ENCODE results near the gene AMER2. TPM values are rescaled to one million over a fixed set of nuclear protein-coding genes. Genes with fewer than 3 reads are reported as not detected.
"Not testable (repeated sequence)": the region's sequence is repeated elsewhere in the genome, so short reads cannot be mapped to it uniquely, and the experiment has no call there.

AMER2 gene
- total RNA-seq, 1 donor from 2014 or later: 0.04 TPM

DNA sequence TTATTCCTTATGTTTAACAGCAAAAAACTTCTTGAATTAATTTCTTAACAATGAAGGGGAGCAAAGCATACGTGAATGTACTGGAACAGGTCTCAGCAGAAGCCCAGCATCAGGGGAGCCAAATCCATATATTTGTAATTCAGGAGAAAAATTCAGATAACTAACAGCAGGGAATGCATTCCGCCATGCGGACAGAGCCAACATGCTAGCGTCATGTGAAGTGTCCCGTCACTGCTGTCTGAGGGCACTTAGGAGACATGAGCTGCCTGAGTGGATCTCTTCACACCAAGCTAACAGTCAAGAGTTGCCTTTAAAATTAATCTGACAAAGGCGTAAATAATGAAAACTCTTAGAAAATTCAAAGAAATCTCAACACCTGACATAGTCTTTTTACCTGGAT, 6.4 kb downstream of the AMER2 start:
- peaks cover 12% of the 10 kb centered on the region for H3K27me3 ChIP-seq (ENCODE audit: control insufficient read depth, insufficient read depth, low read length)
- no peaks in the 10 kb centered on the region for H3K36me3 ChIP-seq (ENCODE audit: control insufficient read depth, insufficient read depth, low read length)
- no peak for DNase-seq (ENCODE audit: low read depth)
- H3K4me3 ChIP-seq (ENCODE audit: low read depth, low read length): no peak overlapping the region
- TF ChIP-seq, protein P1, sequence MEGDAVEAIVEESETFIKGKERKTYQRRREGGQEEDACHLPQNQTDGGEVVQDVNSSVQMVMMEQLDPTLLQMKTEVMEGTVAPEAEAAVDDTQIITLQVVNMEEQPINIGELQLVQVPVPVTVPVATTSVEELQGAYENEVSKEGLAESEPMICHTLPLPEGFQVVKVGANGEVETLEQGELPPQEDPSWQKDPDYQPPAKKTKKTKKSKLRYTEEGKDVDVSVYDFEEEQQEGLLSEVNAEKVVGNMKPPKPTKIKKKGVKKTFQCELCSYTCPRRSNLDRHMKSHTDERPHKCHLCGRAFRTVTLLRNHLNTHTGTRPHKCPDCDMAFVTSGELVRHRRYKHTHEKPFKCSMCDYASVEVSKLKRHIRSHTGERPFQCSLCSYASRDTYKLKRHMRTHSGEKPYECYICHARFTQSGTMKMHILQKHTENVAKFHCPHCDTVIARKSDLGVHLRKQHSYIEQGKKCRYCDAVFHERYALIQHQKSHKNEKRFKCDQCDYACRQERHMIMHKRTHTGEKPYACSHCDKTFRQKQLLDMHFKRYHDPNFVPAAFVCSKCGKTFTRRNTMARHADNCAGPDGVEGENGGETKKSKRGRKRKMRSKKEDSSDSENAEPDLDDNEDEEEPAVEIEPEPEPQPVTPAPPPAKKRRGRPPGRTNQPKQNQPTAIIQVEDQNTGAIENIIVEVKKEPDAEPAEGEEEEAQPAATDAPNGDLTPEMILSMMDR (IDR thresholded peaks at IDR 0.05; ENCODE audit: insufficient read depth, low read length, poor library complexity, severe bottlenecking): no peak

DNA sequence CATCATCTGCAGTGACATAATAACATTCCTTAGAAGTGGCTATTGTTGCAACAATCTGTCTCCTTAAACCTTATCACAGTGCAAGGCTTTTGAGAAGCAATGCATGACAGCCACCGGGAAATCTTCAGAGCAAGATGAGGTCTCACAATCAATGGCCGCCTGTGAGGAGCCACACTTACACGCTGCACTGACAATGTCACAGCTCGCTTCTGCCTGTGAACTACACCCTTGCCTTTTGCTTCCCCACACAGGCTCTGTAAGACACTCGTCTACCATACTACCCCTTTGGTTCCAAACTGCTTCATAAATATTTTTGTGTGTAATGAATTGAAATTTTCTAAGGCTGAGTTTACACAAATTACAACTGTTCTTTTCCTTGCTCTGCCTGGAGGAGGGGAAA, 6.9 kb downstream of the AMER2 start:
- DNase-seq (ENCODE audit: low read depth); H3K4me3 ChIP-seq (ENCODE audit: low read depth, low read length); H3K36me3 ChIP-seq (ENCODE audit: control insufficient read depth, insufficient read depth, low read length); H3K27me3 ChIP-seq (ENCODE audit: control insufficient read depth, insufficient read depth, low read length): not testable (repeated sequence)

DNA sequence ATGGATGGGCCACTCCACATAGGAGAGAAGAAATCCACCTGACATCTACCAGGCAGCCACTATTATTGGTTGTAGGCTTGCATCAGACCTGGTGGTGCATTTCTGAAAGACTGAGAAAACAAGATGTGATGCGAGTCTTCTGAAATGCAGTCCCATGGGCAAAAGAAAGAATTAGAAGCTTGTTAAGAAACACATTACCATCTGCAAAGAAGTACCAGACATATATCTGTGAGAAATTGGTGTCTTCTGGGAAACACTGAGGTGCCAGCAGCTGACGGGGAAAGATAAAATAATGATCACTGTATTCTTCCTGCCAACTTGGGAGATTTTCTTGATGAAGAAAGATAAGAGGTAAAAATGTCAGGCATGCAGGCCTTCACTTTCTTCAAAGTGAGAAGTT, 14.4 kb downstream of the AMER2 start:
- Histone ChIP-seq H3K36me3 (ENCODE audit: control insufficient read depth, insufficient read depth, low read length) (no peaks in the 10 kb centered on the region), H3K4me3 (ENCODE audit: low read depth, low read length) (no peak overlapping the region), H3K27me3 (ENCODE audit: control insufficient read depth, insufficient read depth, low read length) (no peaks in the 10 kb centered on the region)
- DNase-seq (ENCODE audit: low read depth): no peak
- TF ChIP-seq, protein P1 (IDR thresholded peaks at IDR 0.05; ENCODE audit: insufficient read depth, low read length, poor library complexity, severe bottlenecking): no peak

DNA sequence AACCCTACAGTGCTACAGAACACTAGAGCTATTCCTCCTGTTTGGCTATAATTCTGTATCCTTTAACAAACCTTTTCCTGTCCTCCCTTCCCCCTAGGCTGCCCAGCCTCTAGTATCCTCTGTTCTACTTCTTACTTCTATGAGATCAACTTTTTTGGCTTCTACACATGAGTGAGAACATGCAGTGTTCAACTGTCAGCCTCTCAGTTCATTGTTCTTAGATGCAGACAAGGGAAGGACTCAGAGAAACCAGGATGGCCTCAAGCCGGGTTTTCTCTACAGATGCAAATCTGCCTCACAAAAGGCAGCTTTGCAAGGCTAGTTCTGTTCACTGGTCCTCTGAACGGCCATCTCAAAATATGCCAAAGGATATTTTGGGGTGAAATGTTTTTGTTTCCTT, 18.4 kb downstream of the AMER2 start:
- Histone ChIP-seq H3K27me3 (ENCODE audit: control insufficient read depth, insufficient read depth, low read length) (peaks cover 5% of the 10 kb centered on the region), H3K36me3 (ENCODE audit: control insufficient read depth, insufficient read depth, low read length) (no peaks in the 10 kb centered on the region), H3K4me3 (ENCODE audit: low read depth, low read length) (no peak overlapping the region)
- TF ChIP-seq, protein P1 (IDR thresholded peaks at IDR 0.05; ENCODE audit: insufficient read depth, low read length, poor library complexity, severe bottlenecking): no peak
- DNase-seq (ENCODE audit: low read depth): no peak

DNA sequence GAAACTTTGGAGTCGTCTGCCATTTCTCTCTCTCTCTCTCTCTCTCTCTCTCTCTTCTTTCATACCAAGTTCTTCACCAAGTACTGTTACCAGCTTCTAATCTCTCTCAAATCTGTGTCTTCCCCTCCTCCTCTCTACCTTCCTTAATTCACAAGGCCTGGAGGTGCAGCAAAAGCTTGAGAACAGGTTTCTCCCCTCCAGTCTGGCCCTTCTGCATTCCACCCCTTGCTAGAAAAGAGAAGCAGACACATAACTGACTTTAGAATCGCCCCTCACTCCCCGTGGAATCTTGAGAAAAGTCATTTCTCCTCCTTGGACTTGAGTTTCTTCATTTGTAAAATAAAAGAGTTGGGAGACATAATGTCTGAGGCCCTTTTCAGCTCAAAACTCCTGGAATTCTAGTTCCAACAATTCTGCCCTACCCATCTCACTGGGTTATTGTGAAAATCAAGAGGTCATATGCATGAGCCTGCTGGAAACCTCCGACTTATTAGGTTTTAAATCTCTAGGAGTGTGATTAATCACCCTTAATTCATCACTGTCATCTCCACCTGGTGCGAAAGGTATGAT, 20.4 kb downstream of the AMER2 start:
- no peaks in the 10 kb centered on the region for H3K36me3 ChIP-seq (ENCODE audit: control insufficient read depth, insufficient read depth, low read length)
- TF ChIP-seq, protein P1 (IDR thresholded peaks at IDR 0.05; ENCODE audit: insufficient read depth, low read length, poor library complexity, severe bottlenecking): no peak
- no peak overlapping the region for H3K4me3 ChIP-seq (ENCODE audit: low read depth, low read length)
- DNase-seq (ENCODE audit: low read depth): no peak
- H3K27me3 ChIP-seq (ENCODE audit: control insufficient read depth, insufficient read depth, low read length): peaks cover 5% of the 10 kb centered on the region

DNA sequence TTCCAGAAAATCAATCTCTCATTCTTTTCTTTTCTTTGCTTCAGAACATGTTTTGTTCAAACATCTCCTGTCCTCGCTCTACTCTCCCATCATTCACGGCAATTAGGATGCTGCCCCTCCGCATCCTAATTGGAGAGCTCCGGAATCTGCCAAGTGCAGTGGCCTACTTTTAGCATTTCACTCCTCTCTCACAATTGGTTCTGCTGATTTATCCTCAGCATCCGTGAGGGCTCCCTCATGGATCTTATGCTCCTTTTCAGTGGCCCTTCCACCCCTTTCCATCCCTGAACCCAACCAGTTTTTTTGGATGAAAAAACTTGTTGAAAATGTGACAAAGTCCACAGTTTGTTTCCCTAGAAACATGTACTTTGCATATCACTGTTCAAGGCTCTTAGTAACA, 22.4 kb downstream of the AMER2 start:
- DNase-seq (ENCODE audit: low read depth): no peak

More for the DNA sequence above, 22.4 kb downstream of the AMER2 start:
- H3K4me3 ChIP-seq (ENCODE audit: low read depth, low read length): no peak overlapping the region
- TF ChIP-seq, protein P1 (IDR thresholded peaks at IDR 0.05; ENCODE audit: insufficient read depth, low read length, poor library complexity, severe bottlenecking): no peak
- no peaks in the 10 kb centered on the region for H3K36me3 ChIP-seq (ENCODE audit: control insufficient read depth, insufficient read depth, low read length)
- peaks cover 5% of the 10 kb centered on the region for H3K27me3 ChIP-seq (ENCODE audit: control insufficient read depth, insufficient read depth, low read length)

Data from kidney epithelial cell (primary cell).